IMR-90 (cell line): ENCODE results near the gene SGMS1. TPM values are rescaled to one million over a fixed set of nuclear protein-coding genes. Genes with fewer than 3 reads are reported as not detected.
"Not testable (repeated sequence)": the region's sequence is repeated elsewhere in the genome, so short reads cannot be mapped to it uniquely, and the experiment has no call there.

Experiments used
- ATAC-seq: fragments of 200-7000 bp; cut with Tn5 transposase; 2 replicates; pipeline ENCODE4 v1.9.1; 2020; ENCODE audit warnings: low read depth, mild to moderate bottlenecking, moderate library complexity
- BruUV-seq: library from RNA; stranded (reverse); fragments of 400-500 nt; replicated peaks from 2 replicates; lab custom pipeline; 2021; lab: Mats Ljungman, UMichigan
- CTCF ChIA-PET: fragments of 300-600 bp; formaldehyde crosslinking; extraction: SDS; loops from one replicate; lab custom pipeline; 2021; ENCODE audit warnings: antibody characterized with exemption; lab: Yijun Ruan, JAX
- POLR2A ChIA-PET: fragments of 300-600 bp; sonication (Branson Sonifier 250); formaldehyde crosslinking; loops from one replicate; lab custom pipeline; 2022; ENCODE audit warnings: antibody characterized with exemption; ENCODE audit not compliant: unreplicated experiment; lab: Charles Lee
- DNase-seq: peaks from one replicate; pipeline ENCODE4 v3.0.0; 2013
- H2AFZ ChIP-seq: replicated peaks from 2 replicates; pipeline ENCODE3; 2013; ENCODE audit warnings: low read length, mild to moderate bottlenecking; ENCODE audit not compliant: poor library complexity
- H2AK5ac ChIP-seq: 2 replicates; pipeline ENCODE4 v1.6.1; 2013; ENCODE audit warnings: low read depth, low read length, inconsistent platforms
- H2AK9ac ChIP-seq: replicated peaks from 2 replicates; pipeline ENCODE3; 2013; ENCODE audit warnings: mild to moderate bottlenecking, low read depth, low read length, moderate library complexity; ENCODE audit not compliant: poor library complexity
- H2BK120ac ChIP-seq: 2 replicates; pipeline ENCODE4 v1.6.1; 2013; ENCODE audit warnings: low read depth, low read length, inconsistent platforms
- H2BK15ac ChIP-seq: 3 replicates; pipeline ENCODE4 v1.6.1; 2013; ENCODE audit warnings: low read depth, low read length, inconsistent platforms
- H2BK20ac ChIP-seq: 2 replicates; pipeline ENCODE4 v1.6.1; 2013; ENCODE audit warnings: low read depth, mild to moderate bottlenecking, inconsistent platforms, low read length, moderate library complexity
- H2BK5ac ChIP-seq: 2 replicates; pipeline ENCODE4 v1.6.1; 2013; ENCODE audit warnings: mild to moderate bottlenecking, low read depth, low read length, inconsistent platforms; ENCODE audit not compliant: poor library complexity, severe bottlenecking
- H3K14ac ChIP-seq: replicated peaks from 2 replicates; pipeline ENCODE4 v1.6.1; 2013; ENCODE audit warnings: low read depth, low read length, inconsistent platforms
- H3K18ac ChIP-seq: 2 replicates; pipeline ENCODE4 v1.6.1; 2013; ENCODE audit warnings: low read depth, low read length, control low read depth
- H3K23ac ChIP-seq: 2 replicates; pipeline ENCODE4 v1.6.1; 2013; ENCODE audit warnings: low read depth, low read length, inconsistent platforms
- H3K27ac ChIP-seq: 2 replicates; pipeline ENCODE4 v1.5.1; 2013; ENCODE audit warnings: mild to moderate bottlenecking, control low read depth, low read length; ENCODE audit not compliant: insufficient read depth
- H3K27me3 ChIP-seq: 2 replicates; pipeline ENCODE4 v1.6.1; 2013; ENCODE audit warnings: low read length; ENCODE audit not compliant: control insufficient read depth, insufficient read depth
- H3K36me3 ChIP-seq: 2 replicates; pipeline ENCODE4 v1.6.1; 2013; ENCODE audit warnings: low read length, mixed read lengths; ENCODE audit not compliant: control insufficient read depth, insufficient read depth
- H3K4ac ChIP-seq: 2 replicates; pipeline ENCODE4 v1.6.1; 2013; ENCODE audit warnings: low read depth, low read length, inconsistent platforms
- H3K4me1 ChIP-seq: 2 replicates; pipeline ENCODE4 v1.6.1; 2013; ENCODE audit warnings: low read length, mixed read lengths; ENCODE audit not compliant: control insufficient read depth, insufficient read depth
- H3K4me2 ChIP-seq: 2 replicates; pipeline ENCODE4 v1.6.1; 2013; ENCODE audit warnings: low read depth, mild to moderate bottlenecking, control low read depth, low read length, moderate library complexity
- H3K4me3 ChIP-seq: 2 replicates; pipeline ENCODE4 v1.5.1; 2013; ENCODE audit warnings: low read depth, mild to moderate bottlenecking, control low read depth, low read length, moderate library complexity; ENCODE audit not compliant: insufficient read depth
- H3K56ac ChIP-seq: 2 replicates; pipeline ENCODE4 v1.6.1; 2013; ENCODE audit warnings: low read length, inconsistent platforms; ENCODE audit not compliant: insufficient read depth; ENCODE audit errors: extremely low read depth
- H3K79me1 ChIP-seq, 2 experiments: 2 replicates each; pipeline ENCODE4 v1.6.1; 2013; ENCODE audit warnings: low read length in 2 of 2, inconsistent platforms in 1 of 2, low read depth in 1 of 2
- H3K9ac ChIP-seq: 2 replicates; pipeline ENCODE4 v1.6.1; 2013; ENCODE audit warnings: low read depth, low read length, control low read depth
- H3K9me1 ChIP-seq: 2 replicates; pipeline ENCODE4 v1.6.1; 2013; ENCODE audit warnings: low read length, inconsistent platforms; ENCODE audit not compliant: insufficient read depth
- H3K9me3 ChIP-seq: 2 replicates; pipeline ENCODE4 v1.6.1; 2013; ENCODE audit warnings: low read length; ENCODE audit not compliant: control insufficient read depth, insufficient read depth
- H4K20me1 ChIP-seq: 2 replicates; pipeline ENCODE4 v1.6.1; 2013; ENCODE audit warnings: low read length, inconsistent platforms; ENCODE audit not compliant: insufficient read depth
- H4K5ac ChIP-seq: 2 replicates; pipeline ENCODE4 v1.6.1; 2013; ENCODE audit warnings: mild to moderate bottlenecking, low read depth, low read length, control low read depth
- H4K8ac ChIP-seq, 2 experiments: 2 replicates each; pipeline ENCODE4 v1.6.1; 2013; ENCODE audit warnings: low read depth in 2 of 2, low read length in 2 of 2, control low read depth in 1 of 2, inconsistent platforms in 1 of 2
- H4K91ac ChIP-seq: 2 replicates; pipeline ENCODE4 v1.6.1; 2013; ENCODE audit warnings: low read depth, low read length, inconsistent platforms; ENCODE audit not compliant: insufficient read depth
- CTCF ChIP-seq: conservative IDR thresholded peaks from 2 replicates; pipeline ENCODE4 v1.5.1; 2012; ENCODE audit warnings: mild to moderate bottlenecking, low read depth, low read length, improper control_type of control experiment
- MXI1 ChIP-seq: IDR thresholded peaks from 2 replicates; pipeline ENCODE4 v1.6.1; 2012; ENCODE audit warnings: low read depth, mild to moderate bottlenecking, low read length, moderate library complexity, borderline replicate concordance
- RAD21 ChIP-seq: IDR thresholded peaks from 2 replicates; pipeline ENCODE4 v1.6.1; 2012; ENCODE audit warnings: low read length, improper control_type of control experiment
- RFX5 ChIP-seq: IDR thresholded peaks from 2 replicates; pipeline ENCODE4 v1.8.0; 2012; ENCODE audit warnings: low read depth, mild to moderate bottlenecking, low read length, moderate library complexity
- WGBS, 2 experiments: methylation state at CpG; one replicate each; pipeline versions ENCODE4 v1.1.5 to v1.1.7; 2013; ENCODE audit warnings: missing lambda C conversion rate in 2 of 2; ENCODE audit not compliant: insufficient read length in 1 of 2; ENCODE audit errors: extremely low coverage in 2 of 2; 5-methylcytosine and 5-hydroxymethylcytosine counted together
- dilution Hi-C: fragments of 300-500 bp; cut with HindIII; formaldehyde crosslinking; loops from one replicate; pipeline ENCODE4 v1.14.3; 2018; ENCODE audit warnings: low sequenced_read_pairs; ENCODE audit not compliant: unreplicated experiment
- in situ Hi-C: fragments of 300-500 bp; cut with MboI; formaldehyde crosslinking; loops from 3 replicates; pipeline ENCODE4 v1.14.3; 2019; ENCODE audit warnings: low sequenced_read_pairs, inconsistent platforms, mixed read lengths
- intact Hi-C: fragments of 100-400 bp; cut with micrococcal nuclease; formaldehyde crosslinking; loops from 2 replicates; pipeline ENCODE4 v1.10.0; 2022
- polyA plus RNA-seq, 3 experiments: library from polyadenylated mRNA; depleted of rRNA; stranded (reverse); fragments of >200 nt; gene quantifications; 2 replicates each; pipeline ENCODE4 v1.2.3, GENCODE V29; 2012; ENCODE audit warnings: low replicate concordance in 1 of 3
- total RNA-seq: library from RNA; depleted of rRNA; stranded (reverse); fragments of >200 nt; gene quantifications from 2 replicates; pipeline ENCODE4 v1.2.3, GENCODE V29; 2012

Gene SGMS1
- total and polyA plus RNA-seq, 2 of the 4 experiments (the other 2 are of a cell fraction) = 9.8 to 30.8 TPM

- Histone ChIP-seq H3K18ac (no peak overlapping the region), H3K9me1 (no peaks in the 10 kb centered on the region), H4K8ac (no peak overlapping the region), H2BK120ac (no peak overlapping the region), H2AK9ac (no peak overlapping the region), H4K5ac (no peak overlapping the region), H2AK5ac (no peak overlapping the region), H3K4me1 (no peaks in the 10 kb centered on the region), H4K91ac (no peak overlapping the region), H3K9ac (no peak overlapping the region), H3K4ac (no peak overlapping the region), H4K20me1 (no peaks in the 10 kb centered on the region), H3K36me3 (no peaks in the 10 kb centered on the region), H3K27ac (no peak overlapping the region), H2BK15ac (no peak overlapping the region), H2BK20ac (no peak overlapping the region), H3K23ac (no peak overlapping the region), H3K79me1 (peaks cover 4 to 5% of the 10 kb centered on the region in 2 experiments; a peak in 2 of 4 replicates), H3K9me3 (no peaks in the 10 kb centered on the region), H2BK5ac (no peak overlapping the region), H2AFZ (no peak overlapping the region), H3K4me3 (no peak overlapping the region), H3K56ac (no peak overlapping the region), H3K14ac (no peak overlapping the region), H3K4me2 (no peak overlapping the region), H3K27me3 (no peaks in the 10 kb centered on the region)
- BruUV-seq = no TSS peak
- dilution Hi-C loops (no loop called here), in situ Hi-C loops (no loop called here), intact Hi-C loops (no loop called here)
- DNase-seq = no peak
- no peak for ATAC-seq
- ChIA-PET POLR2A (no interaction called here), CTCF (interaction anchor here (1.4 kb wide), 1 partner anchor 14 kb away, joined by 3 read pairs; no protein-coding TSS in a partner anchor)
- no CpG with 5 or more reads among the region's 5 CpGs for WGBS, 2 experiments
- no peak for TF ChIP-seq RAD21
- TF ChIP-seq MXI1 = no peak
- TF ChIP-seq CTCF = no peak
- no peak for TF ChIP-seq RFX5
Measured at GRCh38 chr10:50490241-50490640, 133.5 kb downstream of the SGMS1 start.

GRCh38 chr10:50484550-50484949, 139.2 kb downstream of the SGMS1 start:
- H3K14ac ChIP-seq, H3K4me3 ChIP-seq, dilution Hi-C loops, H3K9me3 ChIP-seq, CTCF ChIA-PET, H3K9me1 ChIP-seq, H2BK15ac ChIP-seq, H2BK5ac ChIP-seq, H3K9ac ChIP-seq, H3K4me1 ChIP-seq, H4K91ac ChIP-seq, H2AK9ac ChIP-seq, H4K5ac ChIP-seq, H3K27ac ChIP-seq, H2AK5ac ChIP-seq, H3K79me1 ChIP-seq, H3K56ac ChIP-seq, H3K4me2 ChIP-seq, ATAC-seq, BruUV-seq, H2BK120ac ChIP-seq, H3K23ac ChIP-seq, H3K4ac ChIP-seq, in situ Hi-C loops, H3K18ac ChIP-seq, H4K20me1 ChIP-seq, H3K27me3 ChIP-seq, DNase-seq, H2BK20ac ChIP-seq, H4K8ac ChIP-seq, intact Hi-C loops, H3K36me3 ChIP-seq, H2AFZ ChIP-seq: not testable (repeated sequence)
- no CpG with 5 or more reads among the region's 1 CpG for WGBS, 2 experiments
- POLR2A ChIA-PET = interaction anchor here (0.6 kb wide), 1 partner anchor 35 kb away, joined by 5 read pairs; no protein-coding TSS in a partner anchor
